ENCODE results near the gene IFNK. TPM values are rescaled to one million over a fixed set of nuclear protein-coding genes. Genes with fewer than 3 reads are reported as not detected.

The IFNK gene
- total and polyA plus RNA-seq, 11 donors: not detected

DNA sequence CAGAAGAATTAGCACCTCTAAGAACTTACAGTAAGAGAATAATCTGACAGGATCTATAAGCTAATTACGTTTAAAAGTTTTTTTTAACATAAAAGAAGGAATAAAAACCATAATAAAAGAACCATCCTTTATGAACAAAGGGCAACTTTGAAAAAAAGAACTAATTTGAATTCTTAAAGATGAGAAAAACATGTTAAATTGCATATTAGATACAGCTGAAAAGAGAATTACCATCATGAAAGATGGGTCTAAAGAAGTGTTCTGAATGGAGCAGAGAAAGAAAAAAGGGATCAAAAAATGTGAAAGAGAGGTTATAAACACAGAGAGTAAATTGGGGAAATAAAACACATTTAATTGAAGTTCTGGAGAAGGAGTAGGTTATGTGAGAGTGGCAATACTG lies 45.8 kb upstream of the IFNK start:
- intact Hi-C loops (cut with DNase I): loop anchor here in 1 of 10 donors (10.0 kb wide), 1 partner anchor 46 kb away; the partner anchor contains the start of genes IFNK and MOB3B
- no peaks in the 10 kb centered on the region for H3K36me3 ChIP-seq
- H3K9me3 ChIP-seq: peaks cover 0 to 21% (median 7%) of the 10 kb centered on the region in 12 donors
- no peak overlapping the region for H3K27ac ChIP-seq
- DNase-seq (no peak), ATAC-seq (no peak)
- H3K4me3 ChIP-seq: no peak overlapping the region
- WGBS, 4 donors: 81 to 91% (median 87%) methylated on average over 1 of the region's 1 CpG
- H3K27me3 ChIP-seq: no peaks in the 10 kb centered on the region
- TF ChIP-seq POLR2A (IDR thresholded peaks at IDR 0.05): no peak
- TF ChIP-seq, protein P1, sequence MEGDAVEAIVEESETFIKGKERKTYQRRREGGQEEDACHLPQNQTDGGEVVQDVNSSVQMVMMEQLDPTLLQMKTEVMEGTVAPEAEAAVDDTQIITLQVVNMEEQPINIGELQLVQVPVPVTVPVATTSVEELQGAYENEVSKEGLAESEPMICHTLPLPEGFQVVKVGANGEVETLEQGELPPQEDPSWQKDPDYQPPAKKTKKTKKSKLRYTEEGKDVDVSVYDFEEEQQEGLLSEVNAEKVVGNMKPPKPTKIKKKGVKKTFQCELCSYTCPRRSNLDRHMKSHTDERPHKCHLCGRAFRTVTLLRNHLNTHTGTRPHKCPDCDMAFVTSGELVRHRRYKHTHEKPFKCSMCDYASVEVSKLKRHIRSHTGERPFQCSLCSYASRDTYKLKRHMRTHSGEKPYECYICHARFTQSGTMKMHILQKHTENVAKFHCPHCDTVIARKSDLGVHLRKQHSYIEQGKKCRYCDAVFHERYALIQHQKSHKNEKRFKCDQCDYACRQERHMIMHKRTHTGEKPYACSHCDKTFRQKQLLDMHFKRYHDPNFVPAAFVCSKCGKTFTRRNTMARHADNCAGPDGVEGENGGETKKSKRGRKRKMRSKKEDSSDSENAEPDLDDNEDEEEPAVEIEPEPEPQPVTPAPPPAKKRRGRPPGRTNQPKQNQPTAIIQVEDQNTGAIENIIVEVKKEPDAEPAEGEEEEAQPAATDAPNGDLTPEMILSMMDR (IDR thresholded peaks at IDR 0.05): no peak
- peaks cover 0 to 24% (median 7%) of the 10 kb centered on the region in 12 donors for H3K4me1 ChIP-seq

DNA sequence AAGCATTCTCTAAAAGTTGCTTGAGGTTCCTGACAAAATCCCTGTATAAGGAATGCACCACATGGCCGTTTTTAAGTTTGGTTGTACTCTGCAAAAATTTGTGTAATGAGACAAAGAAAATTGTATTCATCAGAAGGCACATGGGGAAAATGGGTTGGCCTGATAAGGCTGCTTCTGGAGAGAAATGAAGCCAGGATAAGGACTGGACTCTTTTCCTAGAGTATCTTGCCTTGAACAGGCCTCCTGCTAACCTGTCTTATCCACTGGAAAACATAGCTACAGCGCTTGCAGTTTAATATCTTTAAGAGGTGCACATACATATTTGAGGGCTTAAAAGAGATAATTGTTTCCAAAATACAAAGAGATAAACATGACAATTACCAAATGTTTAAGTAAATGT lies 41.4 kb upstream of the IFNK start:
- Histone ChIP-seq H3K27me3 (no peaks in the 10 kb centered on the region), H3K4me1 (peaks cover 0 to 11% (median 0%) of the 10 kb centered on the region in 12 donors), H3K36me3 (no peaks in the 10 kb centered on the region), H3K4me3 (no peak overlapping the region), H3K9me3 (peaks cover 0 to 21% (median 7%) of the 10 kb centered on the region in 12 donors), H3K27ac (no peak overlapping the region)
- no peak for TF ChIP-seq POLR2A (IDR thresholded peaks at IDR 0.05)
- TF ChIP-seq, protein P1 (IDR thresholded peaks at IDR 0.05): no peak
- no peak for ATAC-seq
- intact Hi-C loops (cut with DNase I): no loop called here
- WGBS, 4 donors: 85 to 90% (median 86%) methylated on average over 2 of the region's 2 CpGs
- DNase-seq: no peak

DNA sequence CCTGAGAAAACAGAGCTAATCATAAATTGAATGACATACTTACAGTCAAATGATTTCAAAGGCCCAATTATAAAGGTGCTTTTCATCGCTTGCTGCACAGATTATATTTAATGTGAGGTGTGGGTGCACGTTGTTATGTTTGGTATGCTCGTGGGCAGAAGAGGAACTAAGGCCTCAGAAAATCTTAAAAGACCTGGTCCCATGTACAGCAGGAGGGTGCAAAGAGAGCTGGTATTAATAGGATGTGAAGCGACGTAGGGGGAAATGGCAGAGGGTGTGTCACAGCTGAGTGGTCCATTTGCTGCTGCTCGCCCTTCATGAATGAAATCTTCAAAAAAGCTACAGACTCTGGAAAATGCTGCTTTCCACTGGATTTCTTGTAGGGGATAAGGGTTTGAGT lies 40.5 kb upstream of the IFNK start:
- intact Hi-C loops (cut with DNase I): no loop called here
- H3K4me1 ChIP-seq: peaks cover 0 to 11% (median 0%) of the 10 kb centered on the region in 12 donors
- H3K27ac ChIP-seq: no peak overlapping the region
- WGBS, 4 donors: 91 to 94% (median 93%) methylated on average over 6 of the region's 6 CpGs
- H3K9me3 ChIP-seq: peaks cover 0 to 13% (median 6%) of the 10 kb centered on the region in 12 donors
- no peak overlapping the region for H3K4me3 ChIP-seq
- no peak for DNase-seq
- no peaks in the 10 kb centered on the region for H3K36me3 ChIP-seq
- no peak for TF ChIP-seq POLR2A (IDR thresholded peaks at IDR 0.05)
- TF ChIP-seq, protein P1 (IDR thresholded peaks at IDR 0.05): no peak
- H3K27me3 ChIP-seq: no peaks in the 10 kb centered on the region
- ATAC-seq: no peak

DNA sequence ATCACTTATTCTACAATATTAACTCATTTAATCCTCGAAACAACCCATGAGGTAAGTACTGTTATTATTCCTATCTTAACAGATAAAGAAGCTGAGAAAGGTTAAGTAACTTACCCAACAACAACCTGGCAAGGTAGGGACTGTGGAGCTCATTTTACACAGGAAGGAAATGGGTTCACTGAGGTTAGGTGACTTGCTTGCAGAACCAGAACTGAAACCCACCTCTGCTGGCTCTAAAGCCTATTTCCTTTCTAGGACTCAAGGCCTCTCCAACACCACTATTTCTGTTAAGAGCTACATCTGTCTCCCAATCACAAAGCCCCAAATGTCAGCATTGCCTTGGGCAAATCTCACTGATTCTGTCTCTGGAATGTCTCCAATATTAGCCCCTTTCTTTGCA lies 38.9 kb upstream of the IFNK start:
- ATAC-seq (no peak), DNase-seq (no peak)
- Histone ChIP-seq H3K27me3 (no peaks in the 10 kb centered on the region), H3K9me3 (no peaks in the 10 kb centered on the region), H3K36me3 (no peaks in the 10 kb centered on the region), H3K4me1 (peaks cover 0 to 4% (median 0%) of the 10 kb centered on the region in 12 donors), H3K4me3 (no peak overlapping the region), H3K27ac (no peak overlapping the region)
- intact Hi-C loops (cut with DNase I): no loop called here
- TF ChIP-seq, protein P1 (IDR thresholded peaks at IDR 0.05): no peak
- no peak for TF ChIP-seq POLR2A (IDR thresholded peaks at IDR 0.05)
- WGBS, 4 donors: 93 to 100% (median 93%) methylated on average over 1 of the region's 1 CpG

Data from heart left ventricle (tissue), 16 donors.